HG02610 (cell line): ENCODE results near the gene ST8SIA6.
"Not testable (repeated sequence)": the region's sequence is repeated elsewhere in the genome, so short reads cannot be mapped to it uniquely, and the experiment has no call there.

Experiments used
- ATAC-seq: cut with Tn5 transposase; IDR thresholded peaks from one replicate; pipeline ENCODE4 v1.9.1; 2021; ENCODE audit warnings: mild to moderate bottlenecking, moderate library complexity; ENCODE audit not compliant: unreplicated experiment

ST8SIA6 gene

DNA sequence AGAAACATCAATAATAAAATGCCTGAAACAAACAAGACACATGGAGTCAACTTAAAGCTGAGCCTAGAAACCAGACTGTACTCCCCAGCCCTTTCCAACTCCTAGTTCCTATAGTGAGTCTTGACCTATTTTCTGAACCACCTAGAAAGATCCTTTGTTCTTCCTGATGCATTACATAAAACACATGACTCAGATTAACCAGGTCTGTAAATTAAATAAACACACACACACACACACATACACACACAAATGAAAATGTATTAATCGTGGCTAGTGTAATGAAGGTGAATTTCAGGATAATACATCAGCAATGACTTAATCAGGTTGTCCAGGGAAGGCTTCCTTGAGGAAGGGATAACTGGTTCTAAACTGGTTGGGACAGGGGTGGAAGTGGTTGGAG is 104.7 kb downstream of the ST8SIA6 start:
- ATAC-seq, result no peak

DNA sequence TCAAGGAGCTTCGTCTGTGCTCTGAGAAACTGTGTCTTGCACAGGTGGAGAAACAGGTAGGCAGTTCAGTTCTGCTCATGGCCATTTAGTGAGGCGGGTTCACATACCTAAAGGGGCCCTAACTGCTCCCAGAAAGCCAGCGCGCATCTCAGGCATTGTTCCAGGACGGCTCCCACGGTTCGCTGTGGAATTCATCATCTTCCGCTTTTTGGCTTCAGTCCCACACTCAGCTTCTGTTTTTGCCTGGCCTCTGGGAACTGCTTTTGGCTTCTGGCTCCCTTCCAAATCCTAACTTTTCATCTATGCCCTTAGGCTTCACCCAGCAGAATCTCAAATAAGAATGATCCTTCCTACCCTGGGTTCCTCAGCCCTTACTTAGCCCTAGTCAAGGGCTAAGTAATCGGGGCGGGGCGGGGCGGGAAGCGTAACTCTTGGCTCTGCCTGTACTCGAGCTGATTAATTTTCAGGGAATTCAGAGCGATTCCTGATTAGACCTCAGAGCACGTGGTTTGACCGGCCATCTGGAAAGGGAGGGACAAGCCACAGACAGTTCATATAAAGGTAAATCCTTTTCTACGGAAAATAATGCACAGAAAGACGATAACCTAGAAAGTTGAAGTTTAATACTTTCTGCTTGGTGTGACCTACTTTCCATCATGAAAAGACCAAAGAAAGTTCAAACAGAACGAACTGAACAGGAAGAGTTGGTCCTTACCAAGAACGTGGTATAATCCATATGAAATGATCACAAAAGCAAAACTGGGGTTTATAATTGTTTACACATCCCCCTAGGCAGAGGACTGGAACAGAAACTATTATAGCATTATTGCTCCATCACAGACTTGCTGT is 105.7 kb downstream of the ST8SIA6 start:
- ATAC-seq, result no peak

DNA sequence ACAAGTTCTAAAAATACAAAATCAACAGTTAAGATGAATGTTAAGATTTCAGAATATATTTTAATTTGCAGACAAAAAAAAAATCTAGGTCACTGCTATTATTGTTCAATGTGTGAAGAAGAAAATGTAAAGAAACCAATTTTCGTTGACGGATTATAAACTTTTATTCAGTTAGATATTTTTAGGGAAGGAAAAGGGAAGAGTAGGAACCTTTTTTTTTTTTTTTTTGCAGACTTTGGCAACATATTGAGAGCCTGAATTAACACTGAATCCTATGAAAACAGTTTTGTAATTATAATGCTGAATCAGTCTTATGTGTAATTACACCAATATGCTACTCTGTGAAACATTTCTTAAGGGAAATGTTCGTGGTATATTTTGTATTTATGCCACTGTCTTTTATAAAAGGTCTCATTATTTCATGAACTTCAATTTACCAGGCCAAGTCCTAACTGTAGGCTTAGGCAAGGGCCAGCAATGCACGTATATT is 106.3 kb downstream of the ST8SIA6 start:
- ATAC-seq, result no peak

DNA sequence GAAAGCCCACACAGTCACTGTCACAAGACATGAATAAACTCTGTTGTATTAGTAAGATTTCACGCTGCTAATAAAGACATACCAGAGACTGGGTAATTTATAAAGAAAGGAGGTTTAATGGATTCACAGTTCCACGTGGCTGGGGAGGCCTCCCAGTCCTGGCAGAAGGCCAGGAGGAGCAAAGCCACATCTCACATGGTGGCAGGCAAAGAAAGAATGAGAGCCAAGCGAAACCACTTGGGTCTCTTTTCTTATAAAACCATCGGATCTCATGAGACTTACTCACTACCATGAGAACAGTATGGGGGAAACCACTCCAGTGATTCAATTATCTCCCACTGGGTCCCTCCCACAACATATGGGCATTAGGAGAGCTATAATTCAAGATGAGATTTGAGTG is 110.2 kb downstream of the ST8SIA6 start:
- ATAC-seq, result no peak

DNA sequence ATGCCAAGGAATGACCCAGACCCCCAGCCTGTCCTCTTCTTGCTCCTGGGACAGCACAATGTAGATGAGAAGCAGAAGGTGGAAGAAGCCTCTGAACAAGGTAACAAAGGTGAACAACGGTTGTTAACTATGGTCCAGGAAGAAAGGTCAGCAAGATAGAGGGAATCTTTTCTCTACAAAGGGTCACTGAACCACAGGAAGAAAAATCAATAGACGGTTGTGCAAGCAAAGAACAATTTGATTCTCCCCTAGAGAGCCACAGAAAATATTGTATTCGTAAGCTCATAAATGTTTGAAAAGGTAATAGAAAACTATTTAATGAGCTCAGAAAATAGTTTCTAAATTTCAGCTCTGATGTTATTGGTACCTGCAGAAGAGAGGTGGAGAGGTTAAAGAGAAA is 111.3 kb downstream of the ST8SIA6 start:
- ATAC-seq, result no peak

DNA sequence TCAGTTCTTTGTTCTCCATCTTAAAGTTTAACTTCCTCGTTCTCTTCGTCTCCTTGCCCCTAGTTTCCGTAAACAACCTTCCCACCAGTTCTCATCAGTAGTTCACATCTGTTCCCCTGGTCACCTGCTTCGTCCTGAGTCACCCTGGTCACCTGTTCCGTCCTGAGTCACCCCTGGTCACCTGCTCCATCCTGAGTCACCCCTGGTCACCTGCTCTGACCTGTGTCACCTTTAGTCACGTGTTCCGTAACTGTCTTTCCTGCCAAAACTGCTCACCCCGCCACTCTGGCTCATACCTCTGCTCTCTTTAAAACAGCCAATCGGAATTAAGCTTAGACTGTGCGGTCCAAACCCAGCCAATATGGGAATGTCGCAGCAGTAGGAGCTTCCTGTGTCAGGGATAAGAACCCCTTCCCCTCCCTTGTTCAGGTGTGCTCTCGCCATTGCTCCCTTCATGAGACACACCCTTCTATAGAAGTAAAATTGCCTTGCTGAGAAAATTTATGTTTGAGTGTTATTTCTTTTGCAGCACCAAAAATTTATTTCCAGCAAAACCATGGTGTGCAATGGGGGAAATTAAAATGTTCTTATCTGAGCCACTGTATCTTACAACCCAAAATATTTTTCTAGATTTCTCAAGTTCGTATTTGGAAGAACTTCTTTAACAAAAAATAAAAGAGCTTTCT is 114.1 kb downstream of the ST8SIA6 start:
- ATAC-seq, result no peak

DNA sequence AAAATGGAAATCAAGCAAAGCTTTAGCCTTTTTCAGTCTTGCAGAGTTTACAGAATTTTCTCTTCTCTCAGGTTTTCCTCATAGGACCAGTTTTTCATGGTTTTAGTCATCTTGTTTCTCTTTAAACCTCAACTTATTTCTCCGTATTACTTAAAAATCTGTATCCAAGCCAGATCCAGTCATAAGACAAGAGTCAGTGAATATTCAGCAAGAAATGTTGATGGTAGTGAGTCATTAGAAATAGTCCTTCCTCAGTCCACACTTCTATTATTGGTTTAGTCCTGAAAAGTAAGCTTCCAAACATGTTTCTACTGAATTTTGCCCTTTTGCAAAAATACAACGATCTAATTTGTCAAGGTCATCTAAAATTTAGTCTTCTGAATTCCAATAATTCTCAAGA is 119.3 kb downstream of the ST8SIA6 start:
- no peak for ATAC-seq

DNA sequence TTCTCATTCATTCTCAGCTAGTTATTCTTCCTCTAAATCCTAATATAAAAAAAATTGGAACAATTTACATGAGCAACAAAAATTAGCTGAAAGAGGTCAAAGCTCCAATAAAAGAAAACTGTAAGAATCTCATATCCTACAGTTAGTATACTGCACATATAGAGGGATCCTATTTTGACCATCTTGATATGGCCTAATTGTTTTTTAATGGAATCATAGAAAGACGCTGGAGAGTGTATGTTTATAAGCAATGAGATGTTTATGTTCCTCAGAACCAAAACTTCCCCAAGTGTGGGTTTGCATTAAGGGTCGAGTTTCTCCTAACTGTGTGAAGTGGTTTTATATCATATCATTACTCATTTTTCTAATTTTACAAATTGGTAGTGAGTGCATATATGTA is 123.9 kb downstream of the ST8SIA6 start:
- ATAC-seq, result no peak

DNA sequence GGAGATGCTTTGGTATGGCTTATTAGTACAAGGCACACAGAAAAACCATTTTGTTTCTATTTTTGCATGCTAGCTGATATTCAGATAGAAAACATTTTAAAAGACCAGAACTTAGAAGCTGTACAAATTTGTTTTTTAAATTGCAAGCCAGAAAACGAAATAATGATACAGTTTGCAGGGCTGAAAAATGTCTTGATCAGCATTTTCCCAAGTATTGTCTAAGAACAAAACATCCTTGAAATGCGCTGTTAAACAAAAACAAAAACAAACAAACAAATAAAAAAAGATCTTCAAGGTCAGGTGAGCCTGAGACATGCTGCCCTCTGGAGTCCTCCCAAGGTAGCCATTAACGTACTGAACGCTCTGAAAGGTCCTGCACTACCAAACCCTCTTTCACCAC is 128.0 kb downstream of the ST8SIA6 start:
- ATAC-seq, result no peak

DNA sequence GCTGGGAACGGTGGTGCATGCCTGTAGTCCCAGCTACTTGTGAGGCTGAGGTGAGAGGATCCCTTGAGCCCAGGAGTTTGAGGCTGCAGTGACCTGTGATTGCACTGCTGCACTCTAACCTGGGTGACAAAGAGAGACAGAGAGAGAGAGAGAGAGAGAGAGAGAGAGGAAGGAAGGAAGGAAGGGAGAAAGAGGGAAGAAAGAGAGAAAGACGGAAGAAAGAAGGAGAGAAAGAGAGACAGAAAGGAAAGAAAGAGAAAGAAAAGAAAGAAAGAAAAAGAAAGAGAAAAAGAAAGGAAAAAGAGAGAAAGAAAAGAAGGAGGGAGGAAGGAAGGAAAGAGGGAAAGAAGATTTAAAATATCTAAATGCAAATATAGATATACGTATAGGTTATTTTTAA is 132.4 kb downstream of the ST8SIA6 start:
- ATAC-seq, result not testable (repeated sequence)

DNA sequence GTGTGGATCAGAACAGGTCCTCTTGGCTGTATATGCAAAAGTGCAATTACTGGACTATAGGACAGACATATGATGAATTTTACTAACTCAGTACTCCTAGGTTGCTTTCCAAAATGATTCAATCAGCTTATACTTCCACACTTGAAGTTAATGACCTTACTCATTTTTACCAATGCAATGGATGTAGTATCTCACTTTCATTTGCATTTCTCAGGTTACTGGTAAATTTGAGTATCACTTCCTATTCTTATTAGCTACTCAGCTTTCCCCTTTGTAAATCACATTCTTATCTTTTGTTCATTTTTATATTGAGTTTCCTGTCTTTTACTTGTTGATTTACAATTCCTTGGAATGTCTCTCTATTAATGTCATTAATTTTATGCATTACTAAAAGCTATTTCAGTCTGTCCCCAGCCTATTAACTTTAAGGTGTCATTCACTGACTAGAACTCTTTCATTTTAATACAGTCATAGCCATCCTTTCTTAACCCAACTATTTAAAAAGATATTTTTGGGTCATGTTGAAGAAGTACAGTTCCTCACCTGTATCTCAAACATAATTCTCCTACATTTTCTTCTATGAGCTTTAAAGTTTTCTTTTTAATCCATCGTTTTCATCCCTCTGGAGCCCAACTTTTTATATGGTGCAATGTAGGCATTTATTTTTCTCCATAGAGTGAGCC is 137.8 kb downstream of the ST8SIA6 start:
- peak; percentile 79 for ATAC-seq

DNA sequence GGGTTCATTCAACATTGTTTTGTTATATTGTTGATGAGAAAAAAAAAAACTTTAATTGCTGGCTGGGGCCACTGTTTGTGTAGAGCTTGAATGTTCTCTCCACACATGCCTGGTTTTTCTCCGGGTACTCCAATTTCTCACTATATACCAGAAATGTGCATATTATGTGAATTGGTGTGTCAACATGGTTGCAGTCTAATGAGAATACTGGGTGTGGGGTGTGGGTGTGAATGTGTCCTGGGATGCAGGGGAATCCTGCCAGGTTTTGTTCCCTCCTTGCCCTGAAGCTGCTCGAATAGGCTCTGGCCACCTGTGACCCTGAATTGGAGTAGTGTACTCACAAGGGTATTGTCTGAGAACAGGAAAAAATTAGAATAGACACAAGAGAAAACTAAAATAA is 145.0 kb downstream of the ST8SIA6 start:
- no peak for ATAC-seq

DNA sequence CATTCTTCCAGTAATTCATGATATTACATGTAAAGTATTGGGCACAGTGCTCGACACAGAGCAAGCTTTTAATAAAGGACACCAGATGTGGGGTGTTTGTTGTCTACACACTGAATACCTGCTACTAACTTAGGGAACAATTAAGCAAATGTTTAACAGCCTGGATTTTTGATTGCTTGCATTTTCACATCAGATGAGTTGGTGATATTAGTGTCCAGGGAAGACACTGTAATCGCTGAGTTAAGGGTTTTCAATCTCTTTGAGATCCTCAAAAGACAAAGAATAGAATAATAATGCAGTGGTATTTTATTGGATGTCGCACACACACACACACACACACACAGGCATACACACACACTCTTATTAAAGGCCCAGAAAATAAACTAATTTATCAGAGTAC is 147.3 kb downstream of the ST8SIA6 start:
- ATAC-seq, result no peak

DNA sequence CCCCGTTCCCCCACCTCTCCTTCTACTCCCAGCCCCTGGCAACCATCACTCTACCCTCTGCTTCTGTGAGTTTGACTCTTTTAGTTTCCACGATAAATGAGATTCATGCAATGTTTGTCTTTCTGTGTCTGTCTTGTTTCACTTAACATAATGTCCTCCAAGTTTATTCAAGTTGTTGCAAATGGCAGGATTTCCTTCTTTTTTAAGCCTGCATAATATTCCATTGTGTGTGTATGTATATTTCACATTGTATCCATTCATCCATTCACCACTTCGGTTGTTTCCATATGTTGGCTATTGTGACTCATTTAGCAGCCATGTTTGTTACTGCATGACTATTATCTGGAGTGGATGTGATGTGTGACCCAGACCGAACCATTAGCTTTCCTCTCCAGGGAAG is 162.0 kb downstream of the ST8SIA6 start:
- ATAC-seq, result no peak

DNA sequence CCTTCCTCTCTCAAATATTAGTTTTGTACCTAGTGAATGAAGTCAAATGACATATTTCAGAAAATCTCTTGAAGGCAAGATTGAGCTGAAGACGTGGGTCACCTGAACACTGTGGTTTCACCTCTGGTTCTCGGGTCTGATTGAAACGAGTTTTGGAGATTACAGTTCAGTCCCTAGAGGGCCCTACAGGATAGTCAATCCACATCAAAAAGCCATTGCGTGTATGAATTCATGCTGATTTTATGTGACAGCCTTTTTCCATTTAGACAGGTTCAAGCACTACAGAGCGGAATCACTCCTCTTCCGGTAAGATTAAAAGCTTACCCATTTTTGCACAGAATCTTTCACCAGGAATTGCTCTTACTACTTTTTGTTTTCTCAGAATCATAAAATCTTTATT is 164.2 kb downstream of the ST8SIA6 start:
- no peak for ATAC-seq

DNA sequence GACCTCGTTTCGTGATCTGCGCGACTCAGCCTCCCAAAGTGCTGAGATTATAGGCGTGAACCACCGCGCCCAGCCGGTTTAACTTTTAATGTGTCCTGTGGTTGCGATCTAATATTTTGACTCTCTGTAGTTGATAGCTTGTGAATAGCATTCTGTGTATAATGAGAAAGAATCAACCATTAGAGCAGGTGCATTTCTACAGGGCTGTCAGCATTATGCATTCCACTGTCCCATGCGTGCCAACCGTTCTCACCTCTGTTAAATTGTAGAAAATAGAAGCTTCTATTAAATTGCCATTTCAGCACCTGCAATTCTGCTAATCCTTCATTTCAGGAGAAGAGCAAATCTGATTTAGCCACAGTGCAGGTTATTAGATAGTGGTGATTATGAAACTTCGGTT is 164.6 kb downstream of the ST8SIA6 start:
- ATAC-seq, result no peak

DNA sequence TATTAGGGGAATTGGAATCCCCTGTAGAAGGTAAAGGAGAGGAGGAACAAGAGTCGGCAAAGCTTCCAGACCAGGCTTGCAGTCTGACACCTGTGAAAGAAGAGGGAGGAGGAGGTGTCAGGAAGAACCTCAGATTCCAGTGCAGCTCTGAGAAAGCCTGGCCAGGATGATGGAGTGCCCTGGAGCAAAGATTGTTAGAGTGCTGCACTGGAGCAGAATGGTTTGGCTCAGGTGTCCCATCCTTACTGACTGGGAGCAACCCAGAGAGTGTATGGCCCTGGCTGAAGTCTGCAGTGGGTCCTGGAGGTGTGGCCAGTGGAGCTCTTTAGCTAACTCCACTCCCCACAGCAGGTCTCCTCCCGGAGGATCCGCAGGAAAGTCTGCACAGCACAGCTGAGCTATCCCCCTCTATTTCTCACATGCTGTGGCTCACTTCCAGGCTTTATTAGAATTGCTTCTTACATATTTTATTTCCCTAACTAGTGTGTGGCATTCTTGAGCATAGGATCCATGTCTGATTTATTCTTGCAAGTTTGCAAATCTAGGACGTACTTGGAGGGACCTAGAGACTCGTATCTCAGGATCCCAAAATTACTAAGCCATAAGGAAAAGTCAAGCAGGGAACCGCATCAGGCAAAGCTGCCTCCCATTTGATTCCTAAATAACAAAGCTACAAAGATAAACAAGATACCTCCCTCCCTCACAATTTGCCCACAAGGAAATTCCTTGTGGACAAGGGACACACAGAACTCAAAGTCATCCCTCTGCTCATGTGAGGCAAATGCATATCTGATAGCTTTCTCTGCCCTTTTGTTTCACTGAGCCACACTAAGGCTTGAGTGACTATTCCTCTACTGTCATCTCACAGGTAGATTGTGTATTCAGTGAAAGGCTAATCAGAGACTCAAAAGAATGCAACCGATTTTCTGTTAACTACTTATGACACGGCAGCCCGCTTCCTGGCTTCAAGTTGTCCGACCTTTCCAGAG is 167.5 kb downstream of the ST8SIA6 start:
- no peak for ATAC-seq

DNA sequence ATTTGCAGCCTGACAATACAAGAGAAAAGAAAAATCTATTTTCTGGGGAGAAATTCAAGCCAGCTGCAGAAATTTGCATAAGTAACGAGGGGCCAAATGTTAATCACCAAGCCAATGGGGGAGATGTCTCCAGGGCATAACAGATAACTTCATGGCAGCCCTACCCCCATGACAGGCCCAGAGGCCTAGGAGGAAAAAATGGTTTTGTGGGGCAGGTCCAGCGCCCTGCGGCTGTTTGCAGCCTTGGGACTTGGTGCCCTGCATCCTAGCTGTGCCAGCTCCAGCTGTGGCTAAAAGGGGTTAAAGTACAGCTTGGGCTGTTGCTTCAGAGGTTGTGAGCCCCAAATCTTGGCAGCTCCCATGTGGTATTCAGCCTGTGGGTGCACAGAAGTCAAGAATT is 172.1 kb downstream of the ST8SIA6 start:
- no peak for ATAC-seq

DNA sequence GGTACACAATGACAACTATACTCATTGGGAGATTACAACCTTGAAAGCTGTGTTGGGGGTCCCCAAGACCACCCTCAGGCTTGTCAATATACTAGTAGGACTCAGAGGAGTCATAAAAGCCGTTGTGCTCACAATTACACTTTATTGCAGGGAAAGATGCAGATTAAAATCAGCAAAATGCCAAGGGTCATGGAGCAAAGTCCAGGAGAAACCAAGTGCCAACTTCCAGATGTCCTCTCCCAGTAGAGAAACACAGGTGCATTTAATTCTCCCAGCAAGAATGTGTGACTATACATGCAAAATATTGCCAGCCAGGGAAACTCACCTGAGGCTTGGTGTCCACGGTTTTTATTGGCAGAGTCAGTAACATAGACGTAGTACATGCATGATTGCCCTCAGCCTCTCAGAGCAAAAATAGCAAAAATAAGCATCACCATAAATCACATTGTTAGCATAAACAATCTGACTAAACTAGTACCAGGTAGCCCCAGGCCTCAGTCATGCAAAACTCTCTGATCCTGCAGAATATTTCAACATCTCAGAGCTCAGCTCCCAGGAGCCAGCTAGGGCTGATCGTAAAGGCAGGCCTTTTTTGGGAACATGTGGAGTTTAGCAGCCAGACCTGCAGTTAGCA is 175.7 kb downstream of the ST8SIA6 start:
- ATAC-seq, result no peak

DNA sequence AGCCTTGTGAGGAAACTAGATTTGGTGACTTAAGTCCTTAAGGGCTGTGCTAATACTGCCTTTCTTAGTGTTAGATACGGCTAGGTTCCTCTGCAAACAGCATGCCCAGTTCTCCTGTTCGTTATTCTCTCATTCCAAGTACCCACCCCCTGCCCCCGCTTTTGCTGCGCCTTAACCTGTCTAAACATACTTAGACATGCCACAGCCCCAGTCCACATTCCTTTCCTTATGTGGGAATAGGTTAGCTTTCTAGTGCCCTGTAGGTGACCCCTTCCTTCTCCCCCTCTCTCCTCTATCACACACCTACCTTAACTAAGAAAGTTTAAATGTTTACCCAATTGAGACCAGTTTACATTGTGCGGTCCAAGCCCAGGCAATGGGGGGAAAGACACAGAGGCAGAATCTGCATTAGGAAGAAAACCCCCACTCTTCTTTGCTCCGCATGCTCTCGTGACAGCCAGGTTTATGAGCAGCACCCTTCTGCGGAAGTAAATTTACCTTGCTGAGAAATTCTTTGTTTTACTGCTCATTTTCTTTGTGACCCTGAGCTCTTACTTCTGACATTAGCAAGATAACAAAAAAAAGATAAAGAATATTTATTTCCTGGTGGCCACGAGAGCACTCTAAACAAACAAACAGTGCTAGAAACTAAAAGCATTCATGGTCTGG is 177.5 kb downstream of the ST8SIA6 start:
- ATAC-seq, result no peak
